Midbrain (tissue), 1 donor: ENCODE measurements around the gene LUZP2.
A peak's percentile ranks its signal among the peaks of the same experiment; 100 is the strongest.

Experiments
- DNase-seq: peaks from one replicate; lab custom pipeline; 2025; lab: John Stamatoyannopoulos, UW

Gene LUZP2

DNA sequence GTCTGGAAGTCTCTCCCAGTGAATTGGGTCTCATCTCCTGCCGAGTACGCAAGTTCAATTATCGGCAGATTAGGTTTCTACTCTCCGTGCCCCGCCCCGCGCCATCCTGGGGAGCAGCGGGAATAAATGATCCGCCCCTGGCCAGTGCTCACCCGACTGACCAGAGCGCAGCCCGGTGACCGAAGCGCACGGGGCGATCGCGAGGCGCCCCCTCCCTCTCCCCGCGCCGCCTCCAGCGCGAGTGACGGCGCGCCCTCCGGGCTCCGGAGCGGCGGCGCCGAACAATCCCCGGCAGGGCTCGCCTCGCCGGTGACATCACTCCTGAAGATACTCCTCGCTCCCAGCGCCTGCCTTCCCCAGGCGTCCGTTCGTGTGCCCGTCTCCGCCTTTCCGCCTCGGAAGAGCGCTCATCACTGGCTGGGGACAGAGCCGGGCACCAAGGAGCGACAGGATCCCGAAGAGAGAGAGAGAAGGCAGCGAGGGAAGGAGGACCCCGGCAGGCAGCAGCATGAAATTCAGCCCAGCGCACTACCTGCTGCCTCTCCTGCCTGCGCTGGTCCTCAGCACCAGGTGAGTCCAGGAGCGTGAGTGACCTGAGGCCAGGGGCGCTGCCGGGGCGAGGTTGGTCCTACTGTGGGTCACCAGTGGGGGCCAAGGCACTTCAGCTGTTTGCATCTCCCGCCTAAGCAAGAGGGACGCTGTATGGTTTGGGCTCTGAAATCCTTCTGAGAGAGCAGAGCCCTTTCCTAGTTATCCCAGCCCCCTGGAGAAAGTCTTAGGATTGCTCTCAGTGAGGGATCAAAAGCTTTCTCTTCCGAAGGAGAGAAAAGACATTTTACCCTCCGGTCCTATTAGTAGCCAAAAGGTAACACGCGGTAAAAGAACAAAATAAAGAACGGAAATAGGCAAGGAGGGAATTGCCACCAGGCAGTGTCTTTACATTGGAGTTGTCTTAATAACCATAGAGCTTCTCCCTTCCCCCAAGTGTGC, at the start of gene LUZP2:
TSS of gene LUZP2 (plus strand) at position 318 of the 990 bp plus-strand sequence.
- DNase-seq, result peak; percentile 43

DNA sequence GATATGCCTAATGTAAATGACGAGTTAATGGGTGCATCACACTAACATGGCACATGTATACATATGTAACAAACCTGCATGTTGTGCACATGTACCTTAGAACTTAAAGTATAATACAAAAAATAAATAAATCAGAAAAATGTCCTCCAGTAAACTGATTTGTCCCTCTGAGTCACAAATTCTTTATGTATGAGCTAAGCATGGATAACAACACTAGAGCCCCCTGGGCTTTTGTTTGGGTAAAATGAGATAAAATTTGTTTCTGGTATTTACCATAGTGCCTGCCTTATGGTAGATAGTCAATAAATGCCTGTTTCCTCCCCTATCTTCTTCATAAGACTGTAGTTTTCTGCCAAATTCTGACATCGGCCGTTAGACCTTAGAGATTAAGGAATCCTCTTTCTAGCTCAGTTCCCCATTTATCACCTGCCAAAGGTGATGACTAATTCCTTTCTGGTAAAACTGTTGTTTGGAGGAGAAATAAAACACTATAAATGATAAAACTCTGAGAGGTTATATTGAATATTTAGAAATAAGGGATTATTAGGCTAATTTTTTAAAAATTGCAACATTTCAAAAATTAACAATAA, 43.6 kb upstream of the LUZP2 start:
- DNase-seq, result no peak

DNA sequence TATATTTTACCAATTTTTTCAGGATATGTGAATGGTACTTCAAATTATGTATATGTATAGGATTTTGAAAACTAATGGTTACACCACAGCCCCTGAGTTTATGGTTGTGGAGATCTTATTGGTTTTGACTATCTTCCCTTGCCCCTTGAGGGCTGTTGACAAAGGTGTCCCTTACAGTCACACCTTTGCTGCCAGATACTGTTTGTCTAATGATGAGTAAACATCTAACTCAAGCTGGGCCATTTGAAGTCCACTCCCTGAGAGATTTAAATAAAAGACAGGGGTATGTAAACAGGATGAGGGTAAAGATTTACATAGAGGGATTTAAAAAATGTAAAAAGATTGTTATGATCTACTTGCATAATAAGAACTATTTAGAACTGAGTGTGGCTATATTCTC, 38.9 kb upstream of the LUZP2 start:
- DNase-seq, result no peak

- no peak for DNase-seq
Observed at GRCh38 chr11:24470431-24470830, 26.4 kb upstream of the LUZP2 start.

GRCh38 chr11:24471084-24471483, 25.8 kb upstream of the LUZP2 start:
- DNase-seq, result no peak

GRCh38 chr11:24478718-24479117, 18.1 kb upstream of the LUZP2 start:
- DNase-seq, result no peak

- DNase-seq, result no peak
Observed at GRCh38 chr11:24489477-24489876, 7.4 kb upstream of the LUZP2 start.

DNA sequence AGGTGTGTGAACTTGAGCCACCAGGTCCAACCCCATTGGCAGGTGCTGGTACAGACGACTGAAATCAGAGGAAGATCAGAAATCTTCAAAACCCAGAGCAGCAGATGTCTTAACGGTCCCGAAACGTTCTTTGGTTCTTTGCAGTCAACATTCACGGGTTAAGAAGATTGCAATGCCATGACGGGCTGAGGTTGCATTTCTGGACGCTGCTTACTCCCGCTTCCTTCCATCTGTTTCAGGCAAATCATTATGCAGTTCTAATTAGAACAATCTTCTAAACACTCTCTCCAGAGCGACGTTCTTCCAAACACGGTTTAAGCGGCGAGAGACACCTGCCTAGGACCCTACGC, 492 bp upstream of the LUZP2 start:
- no peak for DNase-seq

GRCh38 chr11:24497831-24498230, 978 bp downstream of the LUZP2 start:
- DNase-seq, result no peak

GRCh38 chr11:24502425-24502824, 5.6 kb downstream of the LUZP2 start:
- no peak for DNase-seq

- no peak for DNase-seq
Observed at GRCh38 chr11:24509114-24509513, 12.3 kb downstream of the LUZP2 start.

- no peak for DNase-seq
Observed at GRCh38 chr11:24511511-24511910, 14.7 kb downstream of the LUZP2 start.

DNA sequence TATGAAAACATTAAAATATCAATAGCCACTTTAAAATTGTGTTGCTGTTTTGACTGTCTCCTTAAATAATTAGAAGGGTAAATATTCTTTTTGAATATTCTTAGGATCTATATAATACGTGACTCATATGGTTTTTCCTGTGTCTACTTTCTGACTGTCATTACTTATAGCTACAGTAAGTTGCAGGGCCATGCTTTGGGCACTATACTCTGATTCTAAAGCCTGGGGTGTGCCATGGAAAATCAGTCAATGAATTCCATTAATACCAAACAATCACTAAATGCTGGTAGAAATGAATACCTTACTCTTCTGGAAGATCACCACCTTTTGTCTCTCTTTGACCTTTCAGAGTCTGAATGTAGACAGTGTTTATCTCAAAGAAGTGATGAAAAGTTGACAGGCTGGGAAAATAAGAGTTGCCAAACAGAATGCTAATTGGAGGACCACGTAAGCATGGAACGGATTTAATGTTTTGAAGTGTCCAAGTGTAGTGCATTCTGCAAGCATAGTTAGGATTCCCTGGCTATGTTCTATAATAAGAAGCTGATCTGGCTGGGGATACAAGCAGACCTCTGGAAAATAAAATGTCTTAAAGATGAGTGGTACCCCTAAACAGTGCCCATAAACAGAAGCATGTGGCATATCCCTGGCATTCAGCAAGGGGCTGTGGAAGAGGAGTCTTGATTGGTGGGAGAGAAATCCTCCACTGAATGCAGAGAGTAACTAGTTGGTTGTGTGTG, 16.8 kb downstream of the LUZP2 start:
- DNase-seq, result no peak

- no peak for DNase-seq
Observed at GRCh38 chr11:24514219-24514594, 17.4 kb downstream of the LUZP2 start.

DNA sequence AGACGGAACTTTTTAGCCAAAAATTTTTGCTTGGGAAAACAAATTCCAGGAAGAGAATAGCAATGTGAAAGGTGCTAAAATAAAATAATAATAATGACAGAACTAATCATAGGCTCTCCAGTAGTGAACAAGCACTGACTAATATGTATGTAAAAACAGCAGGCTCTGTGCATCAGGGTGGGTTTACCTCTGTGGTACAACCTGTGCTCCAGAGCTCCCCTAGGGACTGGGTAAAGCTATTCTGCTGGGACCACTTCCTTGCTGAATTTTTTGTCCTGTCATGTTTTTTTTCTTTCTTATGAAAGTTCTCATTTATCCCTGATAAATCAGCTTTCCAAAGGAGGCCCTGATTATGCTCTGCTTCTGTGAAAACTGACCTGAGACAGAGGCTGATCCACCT, 18.8 kb downstream of the LUZP2 start:
- DNase-seq, result no peak

- DNase-seq, result no peak
Observed at GRCh38 chr11:24516638-24517037, 19.8 kb downstream of the LUZP2 start.

- DNase-seq, result no peak
Observed at GRCh38 chr11:24521601-24522000, 24.7 kb downstream of the LUZP2 start.

DNA sequence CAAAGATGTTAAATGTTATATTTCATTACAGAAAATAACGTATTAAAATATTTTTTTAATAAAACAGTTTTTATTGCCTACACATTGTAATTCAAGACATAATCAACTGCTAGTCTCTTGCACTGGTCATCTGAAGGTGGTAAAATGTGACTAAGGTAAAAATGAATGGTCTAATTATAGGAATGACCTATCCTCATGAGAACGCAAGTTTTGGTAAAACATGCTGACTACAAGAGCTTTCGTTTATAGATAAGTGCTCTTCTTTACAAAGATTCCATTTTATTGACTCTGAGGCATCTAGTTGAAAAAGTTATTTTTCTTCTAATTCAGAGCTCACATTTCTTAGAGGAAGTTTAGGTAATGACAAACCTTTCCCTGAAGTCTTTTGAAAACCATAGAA, 27.3 kb downstream of the LUZP2 start:
- DNase-seq, result no peak

- DNase-seq, result no peak
Observed at GRCh38 chr11:24531528-24531927, 34.7 kb downstream of the LUZP2 start.

DNA sequence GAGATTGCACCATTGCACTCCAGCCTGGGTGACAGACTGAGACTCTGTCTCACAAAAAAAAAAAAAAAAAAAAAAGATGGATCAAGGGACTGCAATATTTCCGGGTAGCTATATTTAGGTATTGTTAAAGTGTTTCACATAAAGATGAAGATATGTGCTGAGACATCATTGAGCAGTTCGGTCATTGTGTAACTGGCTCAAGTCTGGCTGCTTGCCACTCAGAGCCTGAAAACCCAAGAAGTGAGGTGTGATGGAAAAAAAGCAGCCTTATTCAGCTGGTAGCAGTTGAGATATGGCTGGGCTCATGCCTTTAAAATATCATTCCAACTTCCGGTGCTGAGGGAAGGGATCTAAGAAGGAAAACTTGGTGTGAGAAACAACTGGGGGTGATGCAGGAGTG, 46.9 kb downstream of the LUZP2 start:
- DNase-seq, result no peak

DNA sequence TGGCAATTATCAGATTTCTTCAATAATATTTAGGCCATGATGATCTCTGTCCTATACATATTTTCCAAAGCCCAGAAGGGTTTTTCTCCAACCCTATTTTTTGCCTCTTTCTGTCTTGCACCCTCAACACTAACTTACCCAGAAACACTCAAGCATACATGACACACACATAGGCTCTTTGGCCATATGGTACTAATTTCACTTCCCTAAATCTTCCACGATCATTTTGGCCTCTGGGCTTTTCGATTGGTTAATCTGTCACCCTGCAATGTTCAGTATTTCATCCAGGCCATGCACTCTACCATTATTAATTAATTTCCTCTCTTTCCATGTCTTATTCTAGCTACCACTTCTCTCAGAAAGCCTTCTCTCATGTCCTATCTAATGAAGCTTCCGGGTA, 59.8 kb downstream of the LUZP2 start:
- DNase-seq, result no peak

- DNase-seq, result no peak
Observed at GRCh38 chr11:24559315-24559714, 62.5 kb downstream of the LUZP2 start.

DNA sequence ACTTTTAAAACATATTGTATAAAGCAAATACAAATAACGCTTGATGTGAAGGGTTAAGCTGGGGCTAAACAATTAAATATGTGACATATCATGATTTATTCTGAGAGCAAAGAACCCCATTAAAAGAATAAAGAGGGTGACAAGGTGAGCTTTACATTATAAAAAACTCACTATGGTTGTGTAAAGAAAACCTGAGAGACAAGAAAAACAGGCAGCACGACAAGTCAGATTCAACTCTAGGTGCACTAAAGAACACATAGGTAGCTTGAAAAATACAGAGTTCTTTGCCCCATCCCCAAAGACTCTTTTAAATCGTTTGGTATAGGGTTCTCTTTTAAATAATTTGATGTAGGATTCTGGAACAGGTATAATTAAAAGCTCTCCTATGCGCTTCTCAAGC, 63.5 kb downstream of the LUZP2 start:
- no peak for DNase-seq
